ENCODE results near the gene LCN9.
"Not testable (repeated sequence)": the region's sequence is repeated elsewhere in the genome, so short reads cannot be mapped to it uniquely, and the experiment has no call there.

Gene LCN9

GRCh38 chr9:135648494-135649410 is 14.4 kb upstream of the LCN9 start:
- DNase-seq, result no peak

DNA sequence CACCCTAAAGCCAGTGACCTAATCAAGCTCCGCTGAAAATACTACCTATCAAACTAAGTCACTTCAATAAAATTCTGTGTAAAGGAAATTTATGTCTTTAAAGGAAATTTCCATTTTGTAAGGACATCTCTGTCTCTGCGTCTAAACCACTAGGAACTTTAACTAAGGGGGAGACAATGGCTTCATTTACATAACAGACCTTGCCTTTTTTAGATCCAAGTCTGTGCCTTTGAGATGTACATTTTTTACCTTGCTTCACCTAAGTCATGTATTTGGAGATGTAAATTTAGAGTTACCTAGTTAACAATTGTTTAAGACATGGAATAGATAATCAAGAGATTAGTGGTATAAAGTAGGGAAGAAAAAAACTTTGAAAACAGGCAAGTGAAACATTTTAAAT is 13.6 kb upstream of the LCN9 start:
- DNase-seq, result no peak

DNA sequence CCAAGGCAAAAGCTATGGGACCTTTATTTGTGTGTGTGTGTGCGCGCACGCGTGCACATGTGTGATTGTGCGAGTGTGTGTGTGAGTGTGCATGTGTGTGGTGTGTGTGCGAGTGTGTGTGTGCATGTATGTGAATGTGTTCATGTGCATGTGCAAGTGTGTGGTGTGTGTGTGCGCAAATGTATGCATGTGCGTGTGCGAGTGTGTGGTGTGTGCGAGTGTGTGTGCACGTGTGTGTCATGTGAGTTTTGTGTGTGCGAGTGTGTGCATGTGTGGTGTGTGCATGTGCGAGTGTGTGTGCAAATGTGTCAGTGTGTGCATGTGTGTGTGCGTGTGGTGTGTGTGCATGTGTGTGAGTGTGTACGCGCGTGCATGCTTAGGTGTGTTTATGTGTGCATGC is 12.7 kb upstream of the LCN9 start:
- no peak for DNase-seq

GRCh38 chr9:135655317-135655716 is 7.8 kb upstream of the LCN9 start:
- no peak for DNase-seq

DNA sequence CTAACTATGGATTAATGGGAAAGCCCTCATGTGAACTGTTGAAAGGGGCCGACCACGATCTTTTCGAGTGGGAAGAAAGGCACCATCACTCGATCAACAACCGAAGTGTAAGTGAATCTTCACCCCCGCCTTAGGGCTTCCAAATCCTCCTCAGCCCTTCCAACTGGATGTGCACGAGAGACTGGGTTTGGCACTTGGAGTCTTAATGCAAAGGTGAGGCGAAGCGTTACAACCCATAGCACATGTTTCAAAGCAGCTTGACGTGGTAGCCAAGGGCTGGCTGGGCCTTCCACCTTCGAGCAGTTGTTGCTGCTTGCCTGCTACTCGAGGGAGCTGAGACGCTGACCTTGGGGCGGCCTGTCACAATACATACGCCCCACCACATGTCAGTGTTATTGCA is 5.7 kb upstream of the LCN9 start:
- no peak for DNase-seq

DNA sequence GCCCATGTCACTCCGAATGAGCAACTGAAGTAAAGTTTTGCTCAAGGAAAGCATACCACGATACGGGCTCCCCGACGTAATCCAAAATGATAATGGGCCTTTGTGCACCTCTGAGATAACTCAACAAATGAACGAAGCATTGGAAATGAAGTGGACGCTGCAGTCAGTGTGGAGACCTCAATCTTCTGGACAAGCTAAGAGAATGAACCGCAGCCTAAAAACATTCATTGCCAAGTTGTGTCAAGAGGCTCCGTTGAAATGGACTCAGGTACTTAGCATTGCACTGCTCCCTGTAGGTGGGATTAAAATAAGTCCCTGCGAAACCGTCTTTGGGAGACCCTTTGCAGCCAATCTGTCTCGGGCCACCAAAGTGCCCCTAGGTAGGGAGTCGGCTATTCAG is 3.9 kb upstream of the LCN9 start:
- DNase-seq, result no peak

DNA sequence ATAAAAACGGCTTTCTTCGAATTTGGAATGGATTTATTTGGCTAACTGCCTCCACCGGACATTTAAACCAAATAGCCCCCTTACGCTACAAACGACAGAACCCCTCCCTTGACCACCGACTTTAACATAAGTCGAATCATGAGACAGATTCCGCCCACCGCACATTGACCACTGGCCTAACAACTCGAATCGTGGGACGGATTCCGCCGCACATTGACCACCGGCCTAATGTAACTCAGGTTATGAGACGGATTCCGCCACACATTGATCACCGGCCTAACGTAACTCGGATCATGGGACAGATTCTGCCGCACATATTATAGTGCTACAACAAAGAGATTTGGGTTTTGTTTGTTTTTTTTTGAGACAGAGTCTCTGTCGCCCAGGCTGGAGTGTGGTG is 2.7 kb upstream of the LCN9 start:
- DNase-seq, result no peak

- DNase-seq, result no peak
These were observed 1.1 kb upstream of the LCN9 start for GRCh38 chr9:135661816-135662560.

GRCh38 chr9:135663451-135663770 is 302 bp downstream of the LCN9 start:
- no peak for DNase-seq

DNA sequence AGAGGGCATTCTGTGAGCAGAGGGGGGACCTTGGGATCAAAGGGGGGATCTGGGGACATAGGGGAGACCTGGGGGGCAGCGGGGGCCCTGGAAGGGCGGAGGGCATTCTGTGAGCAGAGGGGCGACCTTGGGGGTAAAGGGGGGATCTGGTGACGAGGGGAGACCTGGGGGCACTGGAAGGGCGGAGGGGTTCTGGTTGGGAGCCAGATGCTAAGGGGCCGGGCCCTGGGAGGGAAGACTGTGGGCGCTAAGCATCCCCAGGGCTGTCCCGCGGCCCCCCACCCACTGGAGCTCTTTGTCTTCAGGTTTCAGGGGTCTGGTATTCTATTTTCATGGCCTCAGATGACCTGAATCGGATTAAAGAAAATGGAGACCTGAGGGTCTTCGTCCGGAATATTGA is 748 bp downstream of the LCN9 start:
- DNase-seq, result no peak

- no peak for DNase-seq
These were observed 1.2 kb downstream of the LCN9 start for GRCh38 chr9:135664266-135664665.

DNA sequence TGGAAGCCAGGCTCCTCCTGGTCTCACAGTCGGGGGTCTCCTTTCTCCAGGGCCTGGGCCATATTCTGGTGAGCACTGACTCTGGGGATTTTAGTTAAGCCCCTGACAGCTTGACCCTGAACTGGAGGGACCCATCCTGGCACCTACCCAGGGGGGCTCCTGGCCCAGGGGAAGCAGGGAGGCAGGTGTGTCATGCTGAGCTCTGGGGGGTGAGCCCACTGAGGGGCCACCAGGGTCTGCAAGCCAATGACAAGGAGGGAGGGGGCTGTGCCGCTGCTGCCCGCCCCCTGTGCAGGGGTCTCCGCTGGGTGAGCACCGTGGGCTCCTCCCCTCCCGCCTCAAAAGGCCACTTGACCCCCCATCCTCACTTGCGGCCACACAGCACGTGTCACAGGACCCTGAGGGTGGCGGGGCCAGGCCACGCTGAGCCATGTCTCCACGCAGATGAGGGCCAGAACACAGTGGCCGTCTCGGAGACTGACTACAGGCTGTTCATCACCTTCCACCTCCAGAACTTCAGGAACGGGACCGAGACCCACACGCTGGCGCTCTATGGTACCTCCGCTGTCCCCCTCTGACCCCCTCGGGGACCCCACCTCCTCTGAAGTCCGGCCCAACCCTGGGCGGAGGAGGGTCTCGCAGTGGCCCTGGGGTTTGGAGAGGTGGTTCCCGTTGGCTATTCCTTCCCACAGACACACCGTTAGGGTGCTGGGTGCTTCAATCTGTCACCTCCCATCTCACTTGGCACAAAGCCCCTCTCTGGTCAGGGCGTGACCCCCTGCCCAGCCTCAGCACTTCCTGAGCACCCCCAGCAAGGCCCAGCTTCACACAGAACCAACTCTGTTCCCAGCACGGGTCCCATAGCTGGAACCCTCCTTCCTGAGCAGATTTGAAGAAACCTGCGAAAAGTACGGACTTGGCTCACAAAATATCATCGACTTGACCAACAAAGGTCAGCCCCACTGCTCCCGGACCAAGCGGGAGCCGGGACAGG is 2.0 kb downstream of the LCN9 start:
- no peak for DNase-seq

DNA sequence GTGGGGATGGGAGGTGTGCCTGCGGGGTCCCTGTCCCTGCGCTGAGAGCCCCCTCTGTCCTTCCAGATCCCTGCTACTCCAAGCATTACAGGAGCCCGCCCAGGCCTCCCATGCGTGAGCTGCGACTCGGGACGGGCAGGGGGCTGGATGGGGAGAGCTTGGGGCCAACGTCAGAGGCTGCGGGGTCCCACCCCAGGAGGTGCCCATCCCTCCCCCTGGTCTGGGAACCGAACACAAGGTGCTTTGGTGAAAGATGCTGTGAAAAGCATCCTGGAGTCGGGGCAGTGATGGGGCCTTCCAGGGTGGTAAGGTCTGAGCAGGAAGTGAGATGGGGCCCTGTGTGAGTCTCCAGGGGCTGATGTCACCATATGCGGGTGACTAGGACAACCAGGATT is 2.7 kb downstream of the LCN9 start:
- DNase-seq, result no peak

GRCh38 chr9:135666534-135667462 is 3.7 kb downstream of the LCN9 start:
- DNase-seq, result no peak

GRCh38 chr9:135667463-135668001 is 4.4 kb downstream of the LCN9 start:
- DNase-seq, result no peak

- DNase-seq, result not testable (repeated sequence)
These were observed 5.9 kb downstream of the LCN9 start for GRCh38 chr9:135669018-135669417.

- DNase-seq, result no peak
These were observed 6.6 kb downstream of the LCN9 start for GRCh38 chr9:135669616-135670285.

DNA sequence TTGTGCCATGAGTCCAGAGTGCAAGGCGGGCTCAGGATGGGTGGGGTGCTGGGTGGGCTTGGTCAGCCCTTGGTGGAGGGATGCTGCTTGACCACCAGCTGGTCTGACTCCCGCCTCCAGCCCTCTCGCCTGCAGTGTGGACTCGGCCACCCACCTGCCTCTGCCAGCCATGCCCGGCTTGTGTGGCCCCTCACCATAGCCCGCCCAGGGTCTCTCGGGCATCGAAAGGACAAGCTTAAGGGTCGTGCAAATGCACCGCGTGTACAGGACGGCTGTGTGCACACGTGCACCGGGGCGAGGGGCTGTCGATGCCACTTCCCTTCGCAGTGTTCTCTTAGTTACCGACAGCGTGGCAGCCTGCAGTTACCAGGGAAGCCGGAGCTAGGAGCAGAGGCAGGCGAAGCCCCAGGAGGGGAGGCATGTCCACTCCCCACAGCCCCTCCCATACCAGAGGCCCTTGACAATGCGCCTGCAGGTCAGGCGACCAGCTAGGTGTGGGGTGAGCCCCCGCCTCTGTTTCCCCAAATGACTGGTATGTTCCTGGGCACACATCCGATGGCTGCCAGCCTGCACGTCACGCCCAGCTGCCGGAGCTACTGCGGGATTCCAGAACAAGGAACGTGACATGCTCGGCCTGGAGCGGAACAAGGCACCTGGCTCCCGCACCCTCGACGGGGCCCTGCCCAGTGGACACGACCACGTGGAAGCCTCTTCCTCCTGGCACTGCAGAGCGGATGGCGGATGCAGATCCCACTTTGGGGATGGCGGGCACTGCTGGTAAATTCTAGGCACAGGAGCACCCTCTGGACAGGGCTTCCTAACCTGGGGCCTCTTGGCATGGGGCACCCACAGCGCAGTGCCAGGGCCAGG is 7.8 kb downstream of the LCN9 start:
- DNase-seq, result no peak

DNA sequence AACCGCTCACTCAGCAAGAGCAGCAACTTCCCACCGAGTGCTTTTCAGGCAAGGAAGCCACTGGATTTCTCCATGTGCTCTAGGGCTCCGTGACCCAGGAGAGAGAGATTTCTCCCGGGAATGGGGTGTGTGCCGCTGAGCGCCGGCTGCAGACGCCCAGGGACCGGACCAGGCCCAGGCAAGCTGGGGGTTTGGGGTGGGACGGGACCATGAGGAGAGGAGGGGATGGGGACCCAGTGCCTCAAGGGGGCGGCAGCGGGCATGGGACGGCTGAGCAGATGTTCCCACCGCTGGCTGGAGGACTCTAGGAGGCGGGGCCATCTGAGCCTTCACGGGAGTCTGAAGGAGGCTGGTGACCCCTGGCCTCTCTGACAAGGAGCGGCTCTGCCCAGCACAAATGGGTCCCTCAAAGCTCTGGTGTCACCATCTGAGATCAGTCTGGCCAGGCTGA is 8.5 kb downstream of the LCN9 start:
- no peak for DNase-seq

GRCh38 chr9:135672786-135673185 is 9.7 kb downstream of the LCN9 start:
- not testable (repeated sequence) for DNase-seq
